B cell (primary cell): ENCODE data around the gene F13B.

Experiments
- CTCF ChIP-seq: fragments of 200-600 bp; IDR thresholded peaks from one replicate; pipeline ENCODE4 v1.8.0; 2022; ENCODE audit warnings: antibody characterized with exemption, mild to moderate bottlenecking
- EZH2 ChIP-seq: IDR thresholded peaks from 2 replicates; pipeline ENCODE4 v1.6.1; 2012; ENCODE audit warnings: borderline replicate concordance, low read depth, mild to moderate bottlenecking, moderate library complexity, low read length; ENCODE audit not compliant: insufficient read depth, poor library complexity, severe bottlenecking

GRCh38 chr1:197042676-197043341, 24.3 kb downstream of the F13B start:
- no peak for TF ChIP-seq CTCF
- TF ChIP-seq EZH2: no peak
